ENCODE measurements around the gene FAM217A.
A peak's percentile ranks its signal among the peaks of the same experiment; 100 is the strongest.
"Not testable (repeated sequence)": the region's sequence is repeated elsewhere in the genome, so short reads cannot be mapped to it uniquely, and the experiment has no call there.

FAM217A gene, protein sequence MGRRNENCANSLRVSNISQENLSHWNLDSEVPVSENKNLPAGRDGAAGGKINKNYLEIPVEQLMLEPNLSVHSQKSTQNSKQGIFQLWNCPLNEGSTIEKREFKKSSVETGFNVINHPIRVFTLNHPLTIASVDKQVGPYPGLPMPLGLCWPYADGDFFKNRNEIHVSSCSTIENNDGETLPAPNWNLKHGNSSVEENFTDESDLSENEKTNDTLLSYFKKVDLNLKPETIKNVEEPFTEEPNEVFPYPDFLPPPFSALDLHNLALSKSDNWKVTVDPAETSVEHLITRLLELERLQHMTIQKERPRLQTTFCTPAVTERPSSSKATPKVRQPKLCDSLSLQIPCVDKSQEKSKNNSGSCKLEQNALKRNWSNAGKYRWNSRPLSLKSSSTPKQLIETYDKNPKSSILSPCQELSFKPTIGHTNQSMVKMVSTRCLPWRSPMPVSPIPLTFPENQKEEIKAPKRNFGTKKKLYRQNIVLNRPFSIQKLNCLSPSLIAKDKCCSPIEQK

DNA sequence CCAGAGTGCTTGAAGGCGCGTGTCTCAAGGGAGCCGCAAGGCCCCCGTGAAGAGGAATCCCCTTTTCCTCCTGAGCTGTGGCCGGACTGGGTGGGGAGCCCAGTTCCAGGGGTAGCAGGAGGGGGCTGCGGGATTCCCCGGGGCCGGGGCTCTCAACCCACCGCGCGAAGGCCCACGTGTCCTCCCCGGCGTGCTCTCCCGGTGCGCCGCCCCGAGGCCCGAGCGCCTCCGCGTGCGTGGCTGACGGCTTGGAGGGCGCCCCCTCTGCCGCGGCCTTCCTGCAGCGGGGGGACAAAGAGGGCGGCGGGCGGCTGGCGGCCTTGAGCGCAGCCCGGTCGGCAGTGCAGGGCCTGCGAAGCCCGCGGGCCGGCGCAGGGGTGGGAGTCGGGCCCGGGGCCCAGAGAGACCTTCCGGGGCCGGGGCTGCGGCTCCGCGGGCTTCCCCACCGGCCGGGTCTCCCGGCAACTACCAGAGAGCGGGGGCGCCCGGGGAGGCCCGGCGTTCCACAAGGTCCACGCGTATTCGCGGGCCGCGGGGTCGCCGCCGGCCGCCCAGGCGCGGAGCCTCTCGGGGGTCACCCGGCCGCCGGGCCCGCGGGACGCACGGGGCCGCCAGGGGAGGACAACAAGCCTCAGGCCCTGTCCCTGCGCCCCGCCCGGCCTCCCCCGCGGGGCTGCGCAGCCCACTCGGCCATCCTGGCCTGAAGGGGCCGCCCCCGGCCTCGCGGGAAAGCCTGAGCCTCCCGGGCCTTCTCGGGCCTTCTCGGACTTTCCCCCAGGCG, at the start of gene FAM217A:
Gene FAM217A (minus strand): TSS at position 447 of the 781 bp plus-strand sequence. CDS start 1,723 bp downstream, outside the sequence.
- no peak for DNase-seq

DNA sequence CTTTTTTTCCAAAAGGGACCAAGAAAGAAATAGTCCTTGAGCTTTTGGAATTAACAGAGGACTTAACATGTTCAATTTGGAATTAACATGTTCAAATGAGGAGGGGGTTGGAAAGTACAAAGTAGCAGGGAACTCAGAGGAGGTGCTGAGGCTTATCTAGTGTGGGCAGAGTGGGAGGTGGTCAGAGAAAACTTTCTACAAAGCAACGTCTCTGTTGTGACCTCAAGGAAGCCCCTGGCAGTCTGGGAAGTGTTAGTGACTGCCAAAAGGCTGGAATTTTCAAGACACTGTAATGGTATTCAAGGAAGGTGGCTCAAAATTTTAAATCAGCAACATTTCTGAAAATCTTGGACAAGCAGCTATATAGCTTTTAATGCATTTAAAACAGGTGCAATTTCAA, 49.1 kb upstream of the FAM217A start:
- DNase-seq, result no peak

DNA sequence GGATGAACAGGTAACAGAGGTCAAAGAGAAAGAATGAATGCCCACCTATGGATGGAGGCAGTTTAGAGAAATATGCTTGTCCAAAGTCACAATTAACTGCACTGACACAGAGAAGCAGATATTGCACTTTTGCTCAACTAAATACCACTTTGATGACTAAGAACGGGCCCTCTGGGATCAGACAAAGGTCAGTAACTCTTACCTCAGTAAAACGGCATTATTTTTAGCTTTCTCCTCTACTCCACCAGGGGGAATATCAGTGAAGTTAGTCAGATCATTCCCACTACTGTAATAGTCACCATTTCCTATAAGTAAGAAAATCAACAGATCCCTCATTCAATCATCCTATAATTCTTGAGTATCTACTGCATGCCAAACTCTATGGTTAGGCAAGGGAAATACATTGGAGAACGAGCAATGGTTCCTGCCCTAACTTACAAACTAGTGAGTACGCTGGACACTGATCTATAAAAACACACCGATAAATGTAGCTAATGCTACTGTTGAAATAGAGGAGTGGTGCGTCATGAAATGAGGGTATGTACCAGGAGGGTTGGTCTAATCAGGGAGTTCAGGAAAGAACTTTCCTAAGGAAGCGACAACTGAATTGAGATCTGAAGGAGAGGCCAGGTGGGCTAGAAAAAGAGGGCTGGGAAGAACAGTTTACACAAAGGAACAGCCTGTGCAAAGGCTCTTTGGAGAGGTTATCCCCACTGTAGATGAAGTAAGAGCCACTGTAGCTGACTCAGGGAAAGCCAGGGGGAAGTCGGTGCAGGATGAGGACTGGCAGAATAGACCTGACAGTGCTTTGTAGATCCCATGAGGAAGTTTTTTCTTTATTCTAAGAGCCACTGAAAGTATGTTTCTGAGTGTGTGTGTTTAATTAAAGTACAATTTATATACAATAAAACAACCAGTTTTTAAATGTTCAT, 47.3 kb upstream of the FAM217A start:
- DNase-seq, result no peak

DNA sequence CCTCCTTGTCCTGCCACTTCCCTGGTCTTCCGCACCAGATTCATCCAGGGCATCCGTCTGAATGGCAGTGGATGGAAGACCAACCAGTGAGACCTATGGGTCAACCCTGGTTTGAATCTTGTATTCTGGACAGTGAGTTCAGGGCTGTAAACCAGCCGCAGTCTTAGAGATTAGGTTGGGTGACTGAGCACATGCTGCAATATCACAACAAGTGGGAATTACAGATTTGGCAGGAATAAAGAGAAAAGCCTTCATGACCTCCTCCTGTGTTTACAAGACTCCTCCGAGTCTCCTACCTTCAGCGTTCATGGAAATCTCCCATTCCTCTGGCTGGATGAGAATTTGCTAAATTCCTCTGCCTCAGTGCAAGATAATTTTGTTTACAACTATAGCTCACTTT, 46.6 kb upstream of the FAM217A start:
- DNase-seq, result no peak

DNA sequence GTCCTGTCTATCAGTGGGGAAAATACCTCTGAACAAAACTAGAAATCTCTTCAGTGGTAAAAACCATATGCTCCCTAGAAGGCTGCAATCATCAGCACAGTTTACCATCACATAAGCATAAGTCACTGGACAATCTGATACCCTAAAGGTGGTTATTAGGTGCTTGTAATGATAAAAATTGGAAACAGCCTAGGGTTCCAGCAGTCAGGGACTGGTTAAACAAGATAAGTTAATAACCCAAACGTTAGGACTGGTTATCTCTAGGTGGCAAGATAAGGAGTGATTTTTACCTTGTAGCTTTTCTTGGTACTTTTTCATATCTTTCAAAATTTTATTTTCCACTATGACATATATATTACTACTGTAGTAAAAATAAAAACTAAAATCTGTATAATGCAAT, 45.4 kb upstream of the FAM217A start:
- no peak for DNase-seq

DNA sequence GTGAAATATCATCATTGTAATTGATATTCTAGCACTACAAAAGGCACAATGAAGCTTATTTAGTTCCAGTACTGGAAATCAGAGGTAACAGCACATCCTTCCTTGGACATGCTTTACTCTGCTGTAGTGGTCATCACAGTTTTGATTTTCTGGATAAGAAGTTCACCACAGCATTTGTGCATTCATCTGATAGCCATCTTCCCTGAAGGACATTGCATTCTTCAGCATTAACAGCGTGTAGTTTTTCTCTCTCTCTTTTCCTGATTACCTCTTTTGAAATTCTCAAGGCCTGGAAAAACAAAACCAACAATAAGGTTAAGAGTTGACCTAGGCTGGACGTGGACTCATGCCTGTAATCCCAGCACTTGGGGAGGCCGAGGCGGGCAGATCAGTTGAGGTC, 36.8 kb upstream of the FAM217A start:
- no peak for DNase-seq

DNA sequence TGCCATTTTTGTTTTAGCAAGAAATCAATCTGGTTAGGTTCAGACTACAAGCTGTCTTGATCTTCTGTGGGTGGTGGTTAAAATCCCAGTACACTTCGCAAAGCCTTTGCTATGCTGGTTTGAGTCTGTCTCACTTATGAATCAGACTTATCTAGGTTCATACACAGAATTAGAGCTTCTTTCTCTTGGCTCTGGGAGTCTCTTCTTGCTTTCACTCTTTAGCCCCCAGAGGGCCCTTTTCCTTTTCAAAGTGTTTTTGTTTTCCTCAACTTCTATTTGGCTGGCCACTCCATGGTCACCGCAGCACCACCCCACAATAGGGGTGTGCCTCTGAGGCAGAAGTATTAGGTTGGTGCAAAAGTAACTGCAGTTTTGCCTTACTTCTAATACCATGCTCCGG, 35.2 kb upstream of the FAM217A start:
- DNase-seq, result no peak

DNA sequence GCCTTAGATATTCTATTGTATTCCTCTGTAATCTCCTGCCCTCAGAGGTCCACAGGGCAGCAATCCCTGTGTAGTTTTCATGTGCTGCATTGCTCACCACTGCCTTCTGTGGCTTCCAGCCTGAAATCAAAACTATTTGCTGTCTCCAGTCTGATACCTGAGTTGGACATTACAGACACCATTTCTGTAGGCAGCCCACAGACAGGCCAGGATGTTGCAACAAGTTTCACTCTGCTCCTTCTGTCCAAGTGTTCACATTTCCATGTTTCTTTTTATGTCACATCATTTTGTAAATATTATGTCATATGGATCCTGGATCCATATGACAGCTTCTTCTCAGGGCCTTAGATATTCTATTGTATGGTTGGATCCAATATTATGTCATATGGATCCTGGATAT, 34.7 kb upstream of the FAM217A start:
- DNase-seq, result no peak

DNA sequence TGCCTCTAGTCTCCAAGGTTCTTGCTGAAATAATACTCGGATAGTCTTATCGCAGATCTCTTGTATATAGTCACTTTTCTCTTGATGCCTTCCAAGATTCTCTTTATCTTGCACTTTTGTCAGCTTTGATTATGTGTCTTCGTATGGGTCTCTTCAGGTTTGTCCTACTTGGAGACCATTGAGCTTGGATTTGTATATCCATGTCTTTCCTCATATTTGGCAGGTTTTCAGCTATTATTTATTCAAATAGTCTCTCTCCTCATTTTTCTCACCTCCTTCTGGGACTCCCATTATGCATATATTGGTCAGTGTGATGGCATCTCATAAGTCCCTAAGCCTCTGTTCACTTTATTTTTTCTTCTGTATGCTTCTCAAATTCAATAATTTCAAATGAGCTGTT, 33.4 kb upstream of the FAM217A start:
- no peak for DNase-seq

DNA sequence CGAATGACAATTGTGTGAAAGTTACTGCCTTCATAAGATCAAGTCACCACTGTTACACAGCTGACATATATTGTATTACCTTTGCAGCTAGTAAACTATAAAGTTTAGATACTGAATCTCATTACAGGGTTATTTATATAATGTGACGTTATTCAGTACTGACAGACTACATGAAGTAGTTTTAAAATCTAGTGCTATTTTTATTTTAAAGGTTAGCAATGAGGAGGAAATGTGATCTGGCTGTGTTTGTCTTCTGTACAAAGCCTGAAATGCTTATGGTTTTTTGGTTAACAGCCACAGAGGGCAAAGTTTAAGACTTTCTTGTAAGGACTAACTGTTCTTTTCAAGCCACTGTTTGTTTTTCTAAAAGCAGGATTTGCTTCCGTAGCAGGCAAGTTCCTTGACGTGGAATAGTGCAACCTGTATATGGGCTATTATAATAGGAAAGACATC, 30.5 kb upstream of the FAM217A start:
- not testable (repeated sequence) for DNase-seq

DNA sequence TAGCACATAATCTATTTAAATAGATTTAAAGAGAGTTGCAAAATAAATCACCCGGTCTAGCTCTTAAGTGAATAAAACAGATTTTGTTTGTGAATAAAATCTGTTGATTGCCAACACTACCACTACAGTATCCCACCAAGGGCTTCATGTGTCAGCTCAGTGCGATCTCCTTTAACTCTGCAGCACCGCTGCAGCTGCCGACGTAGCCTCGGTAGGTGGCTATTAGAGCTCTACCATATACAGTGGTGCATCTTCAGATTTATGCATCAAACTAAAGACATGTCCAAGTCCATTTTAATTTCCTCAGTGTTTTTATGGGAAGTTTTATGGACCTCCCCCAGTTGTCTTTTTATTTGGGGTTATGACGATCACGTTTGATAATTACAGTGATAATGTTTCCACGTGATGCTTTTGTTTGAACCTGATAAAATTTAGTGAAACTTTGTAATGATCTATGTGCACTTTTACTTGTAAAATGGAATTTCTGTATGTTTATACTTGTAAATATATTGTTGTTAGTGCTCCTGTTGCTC, 29.7 kb upstream of the FAM217A start:
- no peak for DNase-seq

DNA sequence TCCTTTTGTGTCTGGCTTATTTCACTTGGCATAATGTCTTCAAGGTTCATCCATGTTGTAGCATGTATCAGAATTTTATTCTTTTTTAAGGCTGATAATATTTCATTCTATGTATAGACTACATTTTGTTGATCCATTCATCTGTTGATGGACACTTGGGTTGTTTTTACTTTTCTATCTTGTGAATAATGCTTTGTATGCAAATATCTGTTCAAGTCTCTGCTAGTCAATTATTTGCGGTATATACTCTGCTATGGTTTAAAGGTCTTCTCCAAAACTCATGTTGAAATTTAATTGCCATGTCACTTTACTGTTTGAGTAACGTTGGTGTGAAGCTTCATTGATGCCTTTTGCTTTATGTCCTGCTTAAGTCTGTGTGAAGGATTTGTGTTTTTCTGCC, 28.9 kb upstream of the FAM217A start:
- DNase-seq, result no peak

DNA sequence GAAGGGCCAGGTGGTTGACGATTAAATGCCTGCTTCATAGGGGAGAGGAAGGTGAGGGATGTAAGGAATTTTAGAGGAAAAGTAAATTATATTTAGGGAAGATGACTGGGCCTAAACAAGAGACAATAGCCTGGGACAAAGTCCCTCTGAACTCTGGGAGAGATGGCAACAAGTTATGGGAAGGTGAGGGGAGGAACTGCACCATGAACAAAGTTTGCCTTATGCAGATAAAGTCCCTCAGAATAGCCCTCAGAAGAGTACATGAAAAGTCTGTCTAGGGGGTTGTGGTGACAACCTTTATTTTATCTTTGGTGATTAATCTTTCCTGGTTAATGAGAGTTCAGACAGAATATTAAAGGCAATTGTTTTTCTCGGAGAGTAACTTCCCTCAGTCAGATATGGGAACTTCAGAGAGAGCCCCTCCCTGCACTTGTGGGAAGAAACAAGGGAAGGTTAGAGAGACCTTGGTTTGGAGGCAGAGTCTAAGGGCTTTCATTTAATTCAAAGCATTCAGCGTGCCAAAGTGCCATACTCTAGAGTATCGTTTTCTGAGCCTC, 27.1 kb upstream of the FAM217A start:
- DNase-seq, result no peak

DNA sequence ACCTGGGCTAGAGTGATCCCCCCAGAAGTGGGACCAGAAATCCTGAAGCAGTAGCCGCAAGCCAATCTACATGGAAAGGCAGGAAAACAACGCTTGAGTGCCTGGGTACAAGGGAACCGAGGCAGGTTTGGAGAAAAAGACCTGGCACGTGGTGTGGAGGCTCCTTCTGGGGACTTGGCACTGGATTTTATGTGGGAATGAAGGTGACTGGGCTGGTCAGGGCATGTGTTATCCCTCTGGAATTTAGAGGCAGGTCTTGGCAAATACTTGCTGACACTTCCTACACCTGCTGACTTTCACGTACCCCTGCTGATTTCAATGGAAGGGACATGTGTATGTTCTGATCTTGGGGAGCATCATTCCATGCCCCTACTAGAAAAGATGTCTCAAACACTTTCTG, 25.0 kb upstream of the FAM217A start:
- no peak for DNase-seq

DNA sequence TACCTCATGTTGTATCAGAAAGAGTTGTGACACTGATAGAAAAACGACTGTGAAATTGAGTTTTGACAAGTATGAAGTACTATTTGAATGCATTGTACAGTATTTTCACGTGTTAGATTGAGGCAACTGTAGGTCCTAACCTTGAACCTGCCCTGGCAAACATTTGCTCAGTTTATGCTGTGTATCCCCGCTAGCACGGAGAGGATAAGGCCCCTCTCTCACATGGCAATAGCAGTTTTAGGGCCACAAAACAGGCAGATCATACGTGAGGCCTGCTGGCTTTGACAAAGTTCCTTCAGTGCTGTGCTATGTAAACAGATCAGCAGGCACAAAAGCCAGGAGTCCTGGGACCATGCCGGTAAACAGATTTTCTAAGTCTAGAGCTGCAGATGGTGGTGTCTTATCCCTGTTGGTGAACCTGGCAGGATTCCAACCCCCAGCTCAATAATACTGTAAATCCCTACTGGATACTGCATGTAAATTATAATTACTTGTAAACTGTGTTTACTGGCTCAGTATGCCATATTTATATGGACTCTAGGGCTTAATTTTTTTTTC, 23.8 kb upstream of the FAM217A start:
- DNase-seq, result peak in 1 of 2 experiments; percentile 14

DNA sequence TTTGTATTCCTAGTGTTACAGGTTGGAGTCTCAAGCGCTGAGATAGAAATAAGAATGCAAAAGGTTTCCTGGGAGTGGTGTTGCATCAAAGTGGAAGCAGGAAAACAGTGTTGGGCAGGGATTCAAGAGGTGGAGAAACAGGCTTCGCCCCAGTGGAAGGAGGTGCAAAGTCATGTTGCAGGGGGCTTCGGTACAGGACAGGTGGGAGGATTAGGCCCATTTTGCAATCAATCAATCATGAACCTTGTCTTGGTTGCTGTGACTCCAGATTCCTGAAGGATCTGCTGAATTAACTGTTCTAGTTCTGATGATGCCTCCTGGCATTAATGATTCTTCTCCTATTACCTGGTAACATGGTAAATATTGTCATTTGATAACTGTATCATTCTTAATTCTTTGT, 22.4 kb upstream of the FAM217A start:
- no peak for DNase-seq

DNA sequence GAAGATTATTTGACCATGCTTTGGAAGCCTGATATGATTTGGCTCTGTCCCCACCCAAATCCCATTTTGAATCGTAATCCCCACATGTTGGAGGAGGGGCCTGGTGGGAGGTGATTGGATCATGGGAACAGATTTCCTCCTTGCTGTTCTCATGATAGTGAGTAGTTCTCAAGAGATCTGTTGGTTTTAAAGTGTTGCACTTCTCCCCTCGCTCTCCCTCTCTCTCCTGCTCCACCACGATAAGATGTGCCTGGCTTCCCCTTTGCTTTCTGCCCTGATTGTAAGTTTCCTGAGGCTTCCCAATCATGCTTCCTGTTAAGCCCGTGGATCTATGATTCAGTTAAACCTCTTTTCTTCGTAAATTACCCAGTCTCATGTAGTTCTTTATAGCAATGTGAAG, 21.7 kb upstream of the FAM217A start:
- no peak for DNase-seq

DNA sequence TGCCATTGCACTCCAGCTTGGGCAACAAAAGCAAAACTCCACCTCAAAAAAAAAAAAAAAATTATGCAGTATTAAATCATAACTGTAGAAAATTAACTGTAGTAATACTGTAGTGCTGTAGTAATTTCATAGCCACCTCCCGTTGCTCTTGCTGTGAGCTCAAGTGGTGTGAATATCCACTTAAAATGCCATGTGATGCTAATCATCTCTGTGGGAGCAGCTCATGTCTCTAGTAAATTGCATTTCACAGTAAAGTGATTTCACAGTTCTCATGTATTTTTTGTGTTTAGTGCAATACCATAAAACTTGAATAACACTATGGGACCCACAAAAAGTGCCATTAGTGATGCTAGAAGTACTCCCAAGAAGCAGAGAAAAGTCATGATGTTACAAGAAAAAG, 14.4 kb upstream of the FAM217A start:
- DNase-seq, result no peak

DNA sequence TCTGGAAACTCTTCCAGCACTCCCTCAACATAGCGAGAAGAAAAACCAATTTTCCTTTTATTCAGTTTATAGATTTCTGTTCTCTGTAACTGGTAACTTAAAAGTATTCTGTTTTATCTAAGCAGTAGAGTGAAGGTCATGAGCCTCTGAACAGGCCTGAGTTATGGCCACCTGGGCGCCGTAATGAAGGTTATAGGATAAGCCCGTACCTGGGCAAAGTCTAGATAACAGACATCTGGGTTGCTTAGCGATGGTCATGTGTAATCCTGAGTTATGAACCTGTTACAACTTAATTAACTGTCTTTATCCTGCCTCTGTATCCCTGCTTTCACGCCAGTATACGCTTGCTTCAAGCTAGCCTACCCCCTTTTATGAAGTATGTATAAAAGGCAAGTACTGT, 13.0 kb upstream of the FAM217A start:
- DNase-seq, result no peak

DNA sequence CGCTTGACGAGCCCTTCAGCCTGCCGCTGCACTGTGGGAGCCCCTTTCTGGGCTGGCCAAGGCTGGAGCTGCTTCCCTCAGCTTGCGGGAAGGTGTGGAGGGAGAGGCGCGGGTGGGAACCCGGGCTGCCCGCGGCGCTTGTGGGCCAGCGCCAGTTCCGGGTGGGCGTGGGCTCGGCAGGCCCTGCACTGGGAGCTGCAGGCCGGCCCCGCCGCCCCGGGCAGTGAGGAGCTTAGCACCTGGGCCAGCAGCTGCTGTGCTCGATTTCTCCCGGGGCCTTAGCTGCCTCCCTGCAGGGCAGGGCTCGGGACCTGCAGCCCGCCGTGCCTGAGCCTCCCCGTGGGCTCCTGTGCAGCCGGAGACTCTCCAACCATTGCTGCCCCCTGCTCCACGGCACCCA, 11.1 kb upstream of the FAM217A start:
- DNase-seq, result not testable (repeated sequence)

DNA sequence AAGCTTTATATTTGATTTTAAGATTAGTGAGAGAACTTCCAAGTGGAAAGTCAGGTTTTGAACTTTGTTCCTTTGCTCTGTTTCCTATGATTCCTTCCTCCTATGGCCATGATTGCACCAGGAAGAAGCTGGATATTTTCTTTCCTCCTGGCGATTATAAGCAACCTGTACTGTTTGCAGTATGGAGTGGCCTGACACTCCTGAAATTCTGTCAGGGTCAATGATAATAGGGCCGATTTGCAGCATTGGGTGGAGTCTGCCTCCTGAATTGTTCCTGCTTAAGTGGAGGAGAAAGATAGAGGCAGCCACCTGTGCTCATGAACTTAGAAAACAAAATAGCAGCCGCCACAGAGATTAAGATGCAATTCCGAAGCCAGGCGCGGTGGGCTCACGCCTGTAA, 9.8 kb upstream of the FAM217A start:
- no peak for DNase-seq

DNA sequence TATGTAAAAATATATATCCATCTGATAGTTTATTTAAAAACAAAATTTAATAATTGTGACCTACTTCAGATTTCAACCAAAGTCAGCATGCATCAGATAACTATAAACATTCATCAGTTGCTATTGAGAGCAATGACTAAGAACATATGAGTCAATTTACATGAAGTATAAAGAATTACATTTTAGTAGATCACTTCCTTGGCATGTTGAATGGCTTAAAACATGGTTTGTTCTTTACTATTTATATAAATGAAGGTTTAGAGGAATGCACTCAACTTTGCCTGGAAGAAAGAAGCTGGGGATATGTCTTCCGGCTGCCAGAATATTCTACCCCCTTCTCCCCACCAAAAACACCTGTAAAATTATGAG, 6.4 kb upstream of the FAM217A start:
- DNase-seq, result no peak

Measured in NCI-H1930 (cell line).